ENCODE results near the gene KLF2.

Gene KLF2

GRCh38 chr19:16359964-16360363 lies 35.3 kb downstream of the KLF2 start:
- H3K27ac ChIP-seq: no peak overlapping the region
- in situ Hi-C loops (cut with HindIII; ENCODE audit: low pct_ligation_motif_present, low sequenced_read_pairs): loop anchor here (25.0 kb wide), 1 partner anchor 123 kb away; no protein-coding TSS in a partner anchor
- no peak for DNase-seq
- TF ChIP-seq CTCF (IDR thresholded peaks at IDR 0.05; ENCODE audit: low read depth, low read length, missing control alignments): no peak
- H3K27me3 ChIP-seq (replicated peaks): no peaks in the 10 kb centered on the region
- no peak overlapping the region for H3K4me3 ChIP-seq (ENCODE audit: low read depth, low read length)
- H3K36me3 ChIP-seq (replicated peaks): no peaks in the 10 kb centered on the region

- no peaks in the 10 kb centered on the region for H3K27me3 ChIP-seq (replicated peaks)
- no peak overlapping the region for H3K4me3 ChIP-seq (ENCODE audit: low read depth, low read length)
- no peak for TF ChIP-seq CTCF (IDR thresholded peaks at IDR 0.05; ENCODE audit: low read depth, low read length, missing control alignments)
- H3K36me3 ChIP-seq (replicated peaks): no peaks in the 10 kb centered on the region
- no peak for DNase-seq
- in situ Hi-C loops (cut with HindIII; ENCODE audit: low pct_ligation_motif_present, low sequenced_read_pairs): loop anchor here (25.0 kb wide), 1 partner anchor 123 kb away; no protein-coding TSS in a partner anchor
- no peak overlapping the region for H3K27ac ChIP-seq
Measured at GRCh38 chr19:16360738-16361137, 36.1 kb downstream of the KLF2 start.

- Histone ChIP-seq H3K27me3 (replicated peaks) (no peaks in the 10 kb centered on the region), H3K27ac (no peak overlapping the region), H3K36me3 (replicated peaks) (no peaks in the 10 kb centered on the region), H3K4me3 (ENCODE audit: low read depth, low read length) (no peak overlapping the region)
- in situ Hi-C loops (cut with HindIII; ENCODE audit: low pct_ligation_motif_present, low sequenced_read_pairs): loop anchor here (25.0 kb wide), 1 partner anchor 124 kb away; no protein-coding TSS in a partner anchor
- TF ChIP-seq CTCF (IDR thresholded peaks at IDR 0.05; ENCODE audit: low read depth, low read length, missing control alignments): no peak
- no peak for DNase-seq
Measured at GRCh38 chr19:16361254-16361653, 36.6 kb downstream of the KLF2 start.

DNA sequence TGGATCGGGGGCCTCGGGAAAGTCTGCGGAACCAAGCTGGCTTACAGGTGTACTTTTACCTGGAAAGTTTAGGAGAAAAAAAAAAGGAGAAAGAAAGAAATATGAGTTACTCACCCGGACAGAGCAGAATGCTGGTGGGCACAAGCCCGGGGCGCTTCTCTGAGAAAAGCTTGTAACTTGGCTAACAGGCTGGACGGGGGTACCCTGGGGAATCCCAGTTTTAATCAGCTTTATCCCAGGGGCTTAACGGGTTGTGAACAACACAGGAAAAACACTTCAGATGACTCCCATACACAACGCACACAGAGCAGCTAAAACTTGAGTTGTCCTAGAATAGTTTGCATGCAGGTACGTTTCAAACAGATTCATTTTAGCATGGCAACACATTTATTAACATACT lies 37.3 kb downstream of the KLF2 start:
- Histone ChIP-seq H3K27ac (no peak overlapping the region), H3K4me3 (ENCODE audit: low read depth, low read length) (no peak overlapping the region), H3K27me3 (replicated peaks) (no peaks in the 10 kb centered on the region), H3K36me3 (replicated peaks) (no peaks in the 10 kb centered on the region)
- in situ Hi-C loops (cut with HindIII; ENCODE audit: low pct_ligation_motif_present, low sequenced_read_pairs): loop anchor here (25.0 kb wide), 1 partner anchor 125 kb away; no protein-coding TSS in a partner anchor
- TF ChIP-seq CTCF (IDR thresholded peaks at IDR 0.05; ENCODE audit: low read depth, low read length, missing control alignments): no peak
- DNase-seq: no peak

GRCh38 chr19:16363133-16363851 lies 38.7 kb downstream of the KLF2 start:
- Histone ChIP-seq H3K27ac (no peak overlapping the region), H3K4me3 (ENCODE audit: low read depth, low read length) (no peak overlapping the region), H3K36me3 (replicated peaks) (no peaks in the 10 kb centered on the region), H3K27me3 (replicated peaks) (no peaks in the 10 kb centered on the region)
- in situ Hi-C loops (cut with HindIII; ENCODE audit: low pct_ligation_motif_present, low sequenced_read_pairs): loop anchor here (25.0 kb wide), 1 partner anchor 126 kb away; no protein-coding TSS in a partner anchor
- TF ChIP-seq CTCF (IDR thresholded peaks at IDR 0.05; ENCODE audit: low read depth, low read length, missing control alignments): no peak
- DNase-seq: no peak
